Central memory CD4-positive, alpha-beta T cell (primary cell): ENCODE data around the gene NODAL.

Experiments
- DNase-seq: peaks from one replicate; pipeline ENCODE4 v3.0.0; 2022

Gene NODAL

GRCh38 chr10:70432561-70433263 is 8.8 kb downstream of the NODAL start:
- DNase-seq, result peak; percentile 4

- no peak for DNase-seq
These were observed 9.4 kb downstream of the NODAL start for GRCh38 chr10:70432101-70432500.

- no peak for DNase-seq
These were observed 10.7 kb downstream of the NODAL start for GRCh38 chr10:70430493-70431445.

GRCh38 chr10:70426823-70427222 is 14.7 kb downstream of the NODAL start:
- no peak for DNase-seq

GRCh38 chr10:70425096-70425495 is 16.4 kb downstream of the NODAL start:
- no peak for DNase-seq

GRCh38 chr10:70424320-70424719 is 17.2 kb downstream of the NODAL start:
- no peak for DNase-seq

GRCh38 chr10:70418713-70419112 is 22.8 kb downstream of the NODAL start:
- no peak for DNase-seq

- no peak for DNase-seq
These were observed 23.3 kb downstream of the NODAL start for GRCh38 chr10:70418229-70418628.

- DNase-seq, result no peak
These were observed 23.9 kb downstream of the NODAL start for GRCh38 chr10:70417568-70417967.

GRCh38 chr10:70412356-70412755 is 29.1 kb downstream of the NODAL start:
- no peak for DNase-seq

- DNase-seq, result no peak
These were observed 30.9 kb downstream of the NODAL start for GRCh38 chr10:70410608-70411007.

- DNase-seq, result no peak
These were observed 31.7 kb downstream of the NODAL start for GRCh38 chr10:70409772-70410171.

GRCh38 chr10:70405037-70405824 is 36.2 kb downstream of the NODAL start:
- DNase-seq, result peak; percentile 14

- no peak for DNase-seq
These were observed 36.8 kb downstream of the NODAL start for GRCh38 chr10:70404787-70405036.

- peak; percentile 96 for DNase-seq
These were observed 37.3 kb downstream of the NODAL start, which contains the start of gene EIF4EBP2 for GRCh38 chr10:70404036-70404786. EIF4EBP2 (plus strand) TSS chr10:70404145; CDS start chr10:70404402, 257 bp downstream.

- no peak for DNase-seq
These were observed 37.9 kb downstream of the NODAL start for GRCh38 chr10:70403483-70404035.

GRCh38 chr10:70399177-70399576 is 42.3 kb downstream of the NODAL start:
- no peak for DNase-seq

GRCh38 chr10:70396140-70396539 is 45.3 kb downstream of the NODAL start:
- no peak for DNase-seq

- no peak for DNase-seq
These were observed 49.8 kb downstream of the NODAL start for GRCh38 chr10:70391654-70392053.
